Urothelium cell line (cell line): ENCODE results near the gene CERCAM.
A peak's percentile ranks its signal among the peaks of the same experiment; 100 is the strongest.
"Not testable (repeated sequence)": the region's sequence is repeated elsewhere in the genome, so short reads cannot be mapped to it uniquely, and the experiment has no call there.

ENCODE experiments used
- DNase-seq: peaks from one replicate; pipeline ENCODE4 v3.0.0; 2011; ENCODE audit warnings: low spot score, mixed read lengths
- FAIRE-seq: peaks from 2 replicates; lab custom pipeline; 2011; peaks lifted over from hg19 to GRCh38; lab: Jason Lieb, UNC

The CERCAM gene

GRCh38 chr9:128392302-128393144 is 28.1 kb upstream of the CERCAM start:
- DNase-seq (no peak), FAIRE-seq (no peak)

DNA sequence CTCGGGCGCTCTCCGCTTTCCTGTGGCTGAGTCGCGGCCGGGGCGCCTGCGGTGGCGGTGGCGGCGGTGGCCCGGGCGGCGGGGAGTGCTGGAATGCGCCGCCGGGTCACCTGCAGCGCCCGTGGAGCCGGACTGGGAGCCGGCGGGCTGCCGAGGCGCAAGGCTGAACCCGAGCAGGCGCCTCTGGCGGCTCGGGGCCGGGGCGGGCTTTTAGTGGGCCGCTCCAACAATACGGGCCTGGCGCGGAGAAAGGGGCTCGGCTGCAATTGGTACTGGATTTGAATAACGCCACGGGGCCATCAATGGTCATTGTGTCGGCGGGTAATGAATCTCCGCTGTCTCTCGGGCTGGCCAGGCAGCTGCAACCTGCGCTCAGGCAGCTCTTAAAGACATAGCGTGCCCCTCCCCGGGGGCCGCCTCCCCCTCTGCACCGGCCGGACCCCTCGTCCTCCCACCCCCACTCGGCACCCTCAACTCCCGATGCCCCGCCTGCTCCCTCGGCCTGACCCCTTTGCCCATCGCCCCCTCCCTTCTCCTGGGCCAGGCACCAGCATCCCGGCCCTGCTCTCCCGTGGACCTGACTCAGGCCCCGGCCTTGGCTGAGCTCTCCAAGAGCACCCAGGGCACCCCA is 27.4 kb upstream of the CERCAM start:
- no peak for FAIRE-seq

DNA sequence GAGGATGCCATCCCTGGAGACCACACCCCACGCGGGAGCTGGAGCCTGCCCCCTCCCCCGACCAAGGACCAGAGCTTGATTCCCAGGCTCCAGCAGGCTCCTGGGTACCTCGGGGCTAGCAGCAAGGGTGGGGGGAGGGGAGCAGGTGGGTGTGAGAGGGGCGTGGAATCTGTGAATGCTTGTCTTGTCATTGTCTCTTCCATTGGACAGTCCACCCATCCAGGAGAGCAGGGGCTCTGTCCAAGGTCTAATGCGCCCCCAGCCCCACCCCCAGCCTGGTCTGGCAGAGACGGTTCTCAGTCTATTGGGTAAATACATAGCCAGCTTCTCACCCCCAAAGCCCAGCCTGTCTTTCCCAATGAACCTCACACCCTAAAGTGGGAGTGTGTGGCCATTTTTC is 26.7 kb upstream of the CERCAM start:
- FAIRE-seq (no peak), DNase-seq (no peak)

More for the DNA sequence above, 27.4 kb upstream of the CERCAM start:
- no peak for DNase-seq

DNA sequence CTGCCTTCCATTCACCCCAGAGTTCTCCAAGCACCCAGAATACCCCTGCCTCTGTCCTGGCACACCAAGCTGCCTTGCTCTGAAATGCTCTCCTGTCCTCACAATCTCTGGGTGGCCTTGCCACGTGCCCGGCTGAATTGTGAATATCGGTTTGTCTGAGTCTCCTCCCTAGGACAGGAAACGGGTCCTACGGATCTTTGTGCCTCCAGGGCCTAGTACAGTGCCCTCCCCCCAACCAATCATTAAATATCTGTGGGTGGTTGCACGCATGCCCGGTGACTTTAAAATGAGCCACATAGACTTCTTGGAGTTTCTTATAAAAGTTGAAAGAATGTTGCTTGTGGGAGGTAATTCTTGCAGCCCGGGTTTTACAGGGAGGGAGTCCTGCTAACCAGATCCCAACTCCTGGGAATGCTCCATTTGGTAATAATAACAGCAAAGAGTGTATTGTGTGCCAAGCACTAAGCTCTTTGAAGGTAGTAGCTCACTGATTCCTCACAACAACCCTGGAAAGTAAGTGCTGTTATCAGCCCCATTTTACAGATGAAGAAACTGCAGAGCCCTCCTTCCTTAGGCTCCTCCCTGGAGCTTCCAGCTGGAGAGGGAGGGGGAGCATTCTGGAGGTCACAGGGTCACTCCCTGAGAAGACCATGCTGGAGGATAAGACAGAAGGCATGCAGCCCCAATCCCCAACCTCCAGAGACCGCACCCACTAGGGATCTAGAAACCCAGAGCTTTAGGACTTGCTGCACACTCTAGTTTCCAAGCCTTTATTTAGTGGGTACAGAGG is 26.1 kb upstream of the CERCAM start:
- FAIRE-seq (no peak), DNase-seq (no peak)

- FAIRE-seq (no peak), DNase-seq (no peak)
These were observed 23.6 kb upstream of the CERCAM start for GRCh38 chr9:128396970-128397613.

GRCh38 chr9:128397831-128398230 is 22.8 kb upstream of the CERCAM start:
- DNase-seq = no peak
- no peak for FAIRE-seq

DNA sequence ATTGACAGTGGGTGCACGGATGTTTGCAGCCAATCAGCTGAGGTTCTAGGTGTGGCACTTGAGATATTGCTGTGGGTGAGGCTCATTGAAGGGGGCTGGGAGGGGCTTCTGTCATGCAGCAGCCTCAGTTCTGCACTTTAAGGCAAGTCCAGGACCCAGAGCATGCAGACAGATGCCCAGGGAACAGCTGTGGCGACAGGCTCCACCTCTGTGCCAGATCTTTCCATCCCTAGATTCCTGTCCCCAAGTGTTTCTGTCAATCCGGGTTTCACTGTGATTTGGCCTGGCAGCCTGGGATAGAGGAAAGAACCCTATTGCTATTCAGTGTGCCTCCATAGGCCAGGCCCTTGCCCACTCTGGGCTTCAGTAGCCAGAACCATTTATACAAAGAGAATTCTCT is 20.8 kb upstream of the CERCAM start:
- DNase-seq (no peak), FAIRE-seq (no peak)

- FAIRE-seq (no peak), DNase-seq (no peak)
These were observed 16.1 kb upstream of the CERCAM start for GRCh38 chr9:128404560-128404959.

- DNase-seq (no peak), FAIRE-seq (no peak)
These were observed 15.4 kb upstream of the CERCAM start for GRCh38 chr9:128405077-128405779.

DNA sequence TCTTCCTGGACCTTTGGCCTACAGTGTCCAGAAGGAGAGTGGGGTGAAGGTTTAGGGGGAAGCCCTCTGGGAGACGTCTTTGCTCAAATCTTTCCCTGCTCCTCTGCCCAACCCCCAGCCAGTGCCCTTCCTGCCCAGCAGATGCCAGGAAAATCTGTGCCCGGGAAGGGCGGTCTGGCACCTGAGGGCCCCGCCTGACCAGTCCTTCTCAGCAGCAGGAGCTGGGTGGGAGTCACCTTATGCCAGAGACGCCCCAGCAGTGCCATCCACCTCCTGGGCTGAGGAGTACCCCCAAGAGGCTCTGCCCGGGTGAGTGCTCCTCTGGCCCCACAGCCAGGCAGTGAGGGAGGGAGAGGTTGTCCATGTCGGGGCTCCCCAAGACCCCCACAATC is 14.9 kb upstream of the CERCAM start:
- no peak for DNase-seq
- no peak for FAIRE-seq

DNA sequence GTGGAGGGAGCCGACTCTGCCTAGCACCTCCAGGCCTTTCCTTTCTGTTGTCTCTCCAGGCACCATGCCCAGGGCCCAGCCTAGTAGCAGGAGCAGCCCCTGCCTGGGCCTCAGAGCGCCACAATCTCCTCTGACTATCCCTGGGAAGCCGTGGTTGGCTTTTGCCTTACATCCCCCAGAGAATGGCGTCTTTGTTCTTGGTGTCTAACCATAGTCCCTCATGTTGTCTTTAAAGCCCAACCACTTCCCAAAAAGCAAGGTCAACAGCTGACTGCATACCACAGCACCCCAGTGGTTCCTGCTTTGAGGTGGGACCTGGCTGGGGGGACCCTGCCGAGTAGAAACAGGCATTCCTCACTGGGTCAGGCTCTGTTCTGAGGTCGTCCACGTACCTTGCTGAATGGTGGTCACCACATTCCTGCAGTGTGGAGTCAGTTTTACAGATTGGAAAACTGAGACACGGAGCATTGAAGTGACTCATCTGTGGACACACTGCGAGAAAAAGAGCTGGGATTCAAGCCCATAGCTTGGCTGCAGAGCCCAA is 13.7 kb upstream of the CERCAM start:
- FAIRE-seq = no peak

DNA sequence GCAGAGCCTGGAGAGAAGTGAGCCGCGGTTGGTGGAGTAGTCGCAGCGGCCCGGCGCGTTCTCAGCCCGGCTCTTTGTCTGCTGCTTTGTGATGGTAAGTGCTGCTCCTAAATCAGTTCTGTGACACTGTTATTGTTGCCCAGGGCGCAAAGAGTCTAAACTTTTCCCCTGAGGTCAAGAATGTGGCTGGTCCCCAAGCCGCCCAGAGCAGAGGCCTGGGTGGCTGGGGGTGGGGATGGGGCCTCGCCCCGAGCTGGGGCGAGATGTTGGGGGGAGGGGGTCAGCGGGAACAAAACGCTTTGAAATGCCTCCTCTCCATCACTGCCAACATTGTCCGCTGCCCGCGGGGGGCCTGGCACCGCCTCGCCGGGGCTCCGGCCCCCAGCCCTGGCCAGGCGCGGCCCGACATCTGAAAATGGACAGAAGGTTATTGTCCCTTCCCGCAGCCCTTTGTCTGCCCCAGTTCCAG is 11.7 kb upstream of the CERCAM start:
- FAIRE-seq (no peak), DNase-seq (no peak)

More for the DNA sequence above, 13.7 kb upstream of the CERCAM start:
- peak; percentile 71 for DNase-seq

- FAIRE-seq (no peak), DNase-seq (no peak)
These were observed 11.2 kb upstream of the CERCAM start for GRCh38 chr9:128409450-128409849.

GRCh38 chr9:128409978-128410377 is 10.7 kb upstream of the CERCAM start:
- DNase-seq (peak; percentile 21), FAIRE-seq (no peak)

GRCh38 chr9:128411364-128412119 is 9.1 kb upstream of the CERCAM start:
- DNase-seq = no peak
- no peak for FAIRE-seq

DNA sequence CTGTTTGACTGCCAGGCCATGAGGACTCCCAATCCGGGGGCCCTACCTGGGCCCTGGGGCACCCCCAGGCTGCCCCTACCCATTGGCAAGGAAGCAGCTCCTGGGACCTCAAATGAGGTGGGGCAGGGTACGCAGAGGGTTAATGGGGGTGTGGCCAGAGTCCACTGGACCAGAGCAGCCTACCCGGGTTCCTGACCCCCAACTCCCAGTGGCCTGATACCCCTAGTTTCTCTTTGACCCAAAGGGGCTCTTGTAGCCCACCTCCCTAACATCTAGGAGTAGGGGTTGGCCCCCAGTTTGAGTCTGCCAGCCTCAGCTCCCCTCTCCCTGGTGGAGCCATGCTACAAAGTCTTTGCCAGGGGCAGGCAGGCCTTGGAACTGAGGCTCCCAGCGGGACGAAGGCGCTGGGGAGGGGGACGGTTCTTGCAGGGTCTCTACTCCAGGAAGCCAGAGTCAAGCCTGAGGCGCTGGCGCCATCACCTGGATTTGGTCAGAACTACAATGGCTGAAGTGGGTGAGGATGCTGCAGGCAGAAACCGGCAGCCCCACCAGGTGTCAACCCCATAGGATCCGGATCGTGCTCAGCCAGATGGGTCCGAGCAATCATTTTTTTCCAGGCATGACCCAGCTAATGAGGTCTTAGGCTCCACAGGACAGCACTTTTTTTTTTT is 8.4 kb upstream of the CERCAM start:
- FAIRE-seq (no peak), DNase-seq (no peak)

DNA sequence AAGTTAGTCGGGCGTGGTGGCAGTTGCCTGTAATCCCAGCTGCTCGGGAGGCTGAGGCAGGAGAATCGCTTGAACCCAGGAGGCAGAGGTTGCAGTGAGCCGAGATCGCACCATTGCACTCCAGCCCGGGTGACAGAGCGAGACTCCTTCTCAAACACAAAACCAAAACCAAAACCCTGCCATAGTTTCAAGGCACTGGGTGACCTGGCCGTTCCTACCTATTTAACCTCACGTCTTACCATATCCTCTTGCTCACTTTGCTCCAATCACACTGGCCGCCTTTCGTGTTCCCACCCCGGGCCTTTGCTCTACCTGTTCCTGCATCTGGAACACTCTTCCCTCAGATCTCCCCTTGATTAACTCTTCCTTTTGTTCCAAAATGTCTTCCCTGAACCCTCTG is 6.9 kb upstream of the CERCAM start:
- not testable (repeated sequence) for DNase-seq, FAIRE-seq

DNA sequence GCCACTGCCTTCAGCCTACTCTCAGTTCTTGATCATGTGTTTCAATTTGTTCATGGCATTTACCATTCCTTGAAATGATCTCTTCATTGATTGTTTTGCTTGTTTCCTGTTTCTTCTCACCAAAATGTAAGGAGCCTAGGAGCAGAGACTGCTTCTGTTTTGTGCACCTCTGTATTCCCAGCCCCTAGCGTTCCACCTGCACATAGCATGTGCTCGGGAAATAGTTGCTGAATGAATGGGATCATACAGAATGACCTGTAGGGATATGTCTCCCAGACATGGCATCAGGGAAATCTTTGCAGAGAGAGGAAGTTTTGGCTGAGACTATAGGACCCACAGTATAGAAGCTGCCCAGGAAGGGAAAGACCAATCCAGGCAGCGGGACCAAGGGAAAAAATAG is 6.2 kb upstream of the CERCAM start:
- no peak for FAIRE-seq
- peak; percentile 32 for DNase-seq

- FAIRE-seq = no peak
These were observed 5.4 kb upstream of the CERCAM start for GRCh38 chr9:128415281-128415680.

More at GRCh38 chr9:128415281-128415680, 5.4 kb upstream of the CERCAM start:
- DNase-seq = no peak
